K562 (cell line): ENCODE data around the gene RGS7.

Experiments
- ATF2 ChIP-seq: sonication (generic); formaldehyde crosslinking; IDR thresholded peaks from 2 replicates; pipeline ENCODE4 v1.8.1; 2022; ENCODE audit warnings: missing genetic modification reagents
- CAMTA2 ChIP-seq: fragments of 250-450 bp; sonication (Bioruptor Pico); conservative IDR thresholded peaks from 2 replicates; pipeline ENCODE4 v1.5.1; 2022
- CBFA2T3 ChIP-seq: fragments of 450-650 bp; IDR thresholded peaks from 2 replicates; pipeline ENCODE4 v1.6.1; 2017
- CEBPB ChIP-seq: fragments of 450-650 bp; IDR thresholded peaks from 2 replicates; pipeline ENCODE4 v1.6.1; 2016; ENCODE audit warnings: missing genetic modification characterization, missing compliant biosample characterization
- FUS ChIP-seq: fragments of 200-400 bp; formaldehyde crosslinking; optimal IDR thresholded peaks from 2 replicates; pipeline ENCODE3; 2017; ENCODE audit warnings: low read depth, low read length
- GABPA ChIP-seq: fragments of 200-800 bp; sonication (Bioruptor generic); conservative IDR thresholded peaks from 2 replicates; pipeline ENCODE4 v1.6.1; 2016; ENCODE audit warnings: low read depth, missing genetic modification characterization, missing compliant biosample characterization
- RFX5 ChIP-seq: IDR thresholded peaks from 2 replicates; pipeline ENCODE4 v1.6.1; 2011; ENCODE audit warnings: low read depth, mild to moderate bottlenecking, improper control_type of control experiment, low read length
- ZNF586 ChIP-seq: fragments of 450-650 bp; formaldehyde crosslinking; conservative IDR thresholded peaks from 2 replicates; pipeline ENCODE4 v1.4.0; 2020; ENCODE audit warnings: mild to moderate bottlenecking, moderate library complexity
- TF ChIP-seq, protein P1 (sequence below): fragments of 450-650 bp; IDR thresholded peaks from 2 replicates; pipeline ENCODE4 v1.6.1; 2018; ENCODE audit not compliant: partially characterized antibody
- TF ChIP-seq, protein P2 (sequence below), 3 experiments: IDR thresholded peaks in 2 of 3; conservative IDR thresholded peaks in 1 of 3; 2 replicates each; pipeline ENCODE4 v1.5.1; 2011 to 2012; ENCODE audit warnings: low read length in 3 of 3, mild to moderate bottlenecking in 3 of 3, control low read depth in 2 of 3, improper control_type of control experiment in 1 of 3, inconsistent platforms in 1 of 3, low read depth in 1 of 3, mixed read lengths in 1 of 3, moderate library complexity in 1 of 3; ENCODE audit not compliant: insufficient read depth in 2 of 3
- TF ChIP-seq, protein P3 (sequence below): fragments of 150-350 bp; conservative IDR thresholded peaks from 2 replicates; pipeline ENCODE4 v1.6.1; 2014; ENCODE audit warnings: low read length
- TF ChIP-seq, protein P4 (sequence below): fragments of 450-650 bp; formaldehyde crosslinking; IDR thresholded peaks from 2 replicates; pipeline ENCODE4 v1.4.0; 2022; ENCODE audit warnings: mild to moderate bottlenecking, moderate library complexity
- TF ChIP-seq, protein P5 (sequence below): sonication (generic); formaldehyde crosslinking; IDR thresholded peaks from 2 replicates; pipeline ENCODE4 v1.8.1; 2022; ENCODE audit warnings: missing genetic modification reagents

DNA sequence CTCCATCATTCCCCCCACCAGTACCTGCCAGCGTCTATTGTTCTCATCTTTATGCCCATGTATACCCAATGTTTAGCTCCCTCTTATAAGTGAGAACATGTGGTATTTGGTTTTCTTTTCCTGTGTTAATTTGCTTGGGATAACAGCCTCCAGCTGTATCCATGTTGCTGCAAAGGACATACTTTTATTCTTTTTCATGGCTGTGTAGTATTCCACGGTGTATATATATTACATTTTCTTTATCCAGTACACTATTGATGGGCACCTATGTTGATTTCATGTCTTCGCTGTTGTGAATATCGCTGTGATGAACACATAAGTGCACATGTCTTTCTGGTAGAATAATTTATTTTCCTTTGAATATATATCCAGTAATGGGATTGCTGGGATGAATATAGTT lies 431.7 kb downstream of the RGS7 start:
- no peak for TF ChIP-seq FUS
- TF ChIP-seq, protein P1, sequence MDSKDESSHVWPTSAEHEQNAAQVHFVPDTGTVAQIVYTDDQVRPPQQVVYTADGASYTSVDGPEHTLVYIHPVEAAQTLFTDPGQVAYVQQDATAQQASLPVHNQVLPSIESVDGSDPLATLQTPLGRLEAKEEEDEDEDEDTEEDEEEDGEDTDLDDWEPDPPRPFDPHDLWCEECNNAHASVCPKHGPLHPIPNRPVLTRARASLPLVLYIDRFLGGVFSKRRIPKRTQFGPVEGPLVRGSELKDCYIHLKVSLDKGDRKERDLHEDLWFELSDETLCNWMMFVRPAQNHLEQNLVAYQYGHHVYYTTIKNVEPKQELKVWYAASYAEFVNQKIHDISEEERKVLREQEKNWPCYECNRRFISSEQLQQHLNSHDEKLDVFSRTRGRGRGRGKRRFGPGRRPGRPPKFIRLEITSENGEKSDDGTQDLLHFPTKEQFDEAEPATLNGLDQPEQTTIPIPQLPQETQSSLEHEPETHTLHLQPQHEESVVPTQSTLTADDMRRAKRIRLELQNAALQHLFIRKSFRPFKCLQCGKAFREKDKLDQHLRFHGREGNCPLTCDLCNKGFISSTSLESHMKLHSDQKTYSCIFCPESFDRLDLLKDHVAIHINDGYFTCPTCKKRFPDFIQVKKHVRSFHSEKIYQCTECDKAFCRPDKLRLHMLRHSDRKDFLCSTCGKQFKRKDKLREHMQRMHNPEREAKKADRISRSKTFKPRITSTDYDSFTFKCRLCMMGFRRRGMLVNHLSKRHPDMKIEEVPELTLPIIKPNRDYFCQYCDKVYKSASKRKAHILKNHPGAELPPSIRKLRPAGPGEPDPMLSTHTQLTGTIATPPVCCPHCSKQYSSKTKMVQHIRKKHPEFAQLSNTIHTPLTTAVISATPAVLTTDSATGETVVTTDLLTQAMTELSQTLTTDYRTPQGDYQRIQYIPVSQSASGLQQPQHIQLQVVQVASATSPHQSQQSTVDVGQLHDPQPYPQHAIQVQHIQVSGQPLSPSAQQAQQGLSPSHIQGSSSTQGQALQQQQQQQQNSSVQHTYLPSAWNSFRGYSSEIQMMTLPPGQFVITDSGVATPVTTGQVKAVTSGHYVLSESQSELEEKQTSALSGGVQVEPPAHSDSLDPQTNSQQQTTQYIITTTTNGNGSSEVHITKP, result no peak
- no peak for TF ChIP-seq ZNF586 (CRISPR knock-in tag)
- TF ChIP-seq, protein P2, sequence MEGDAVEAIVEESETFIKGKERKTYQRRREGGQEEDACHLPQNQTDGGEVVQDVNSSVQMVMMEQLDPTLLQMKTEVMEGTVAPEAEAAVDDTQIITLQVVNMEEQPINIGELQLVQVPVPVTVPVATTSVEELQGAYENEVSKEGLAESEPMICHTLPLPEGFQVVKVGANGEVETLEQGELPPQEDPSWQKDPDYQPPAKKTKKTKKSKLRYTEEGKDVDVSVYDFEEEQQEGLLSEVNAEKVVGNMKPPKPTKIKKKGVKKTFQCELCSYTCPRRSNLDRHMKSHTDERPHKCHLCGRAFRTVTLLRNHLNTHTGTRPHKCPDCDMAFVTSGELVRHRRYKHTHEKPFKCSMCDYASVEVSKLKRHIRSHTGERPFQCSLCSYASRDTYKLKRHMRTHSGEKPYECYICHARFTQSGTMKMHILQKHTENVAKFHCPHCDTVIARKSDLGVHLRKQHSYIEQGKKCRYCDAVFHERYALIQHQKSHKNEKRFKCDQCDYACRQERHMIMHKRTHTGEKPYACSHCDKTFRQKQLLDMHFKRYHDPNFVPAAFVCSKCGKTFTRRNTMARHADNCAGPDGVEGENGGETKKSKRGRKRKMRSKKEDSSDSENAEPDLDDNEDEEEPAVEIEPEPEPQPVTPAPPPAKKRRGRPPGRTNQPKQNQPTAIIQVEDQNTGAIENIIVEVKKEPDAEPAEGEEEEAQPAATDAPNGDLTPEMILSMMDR (IDR thresholded peaks at IDR 0.05 in 2 of 3, conservative IDR thresholded peaks at IDR 0.05 in 1 of 3; ENCODE audit: insufficient read depth in 2 of 3, low read depth in 1 of 3, low read length in 3 of 3), result no peak
- TF ChIP-seq CEBPB (tag), result no peak
- TF ChIP-seq, protein P3, sequence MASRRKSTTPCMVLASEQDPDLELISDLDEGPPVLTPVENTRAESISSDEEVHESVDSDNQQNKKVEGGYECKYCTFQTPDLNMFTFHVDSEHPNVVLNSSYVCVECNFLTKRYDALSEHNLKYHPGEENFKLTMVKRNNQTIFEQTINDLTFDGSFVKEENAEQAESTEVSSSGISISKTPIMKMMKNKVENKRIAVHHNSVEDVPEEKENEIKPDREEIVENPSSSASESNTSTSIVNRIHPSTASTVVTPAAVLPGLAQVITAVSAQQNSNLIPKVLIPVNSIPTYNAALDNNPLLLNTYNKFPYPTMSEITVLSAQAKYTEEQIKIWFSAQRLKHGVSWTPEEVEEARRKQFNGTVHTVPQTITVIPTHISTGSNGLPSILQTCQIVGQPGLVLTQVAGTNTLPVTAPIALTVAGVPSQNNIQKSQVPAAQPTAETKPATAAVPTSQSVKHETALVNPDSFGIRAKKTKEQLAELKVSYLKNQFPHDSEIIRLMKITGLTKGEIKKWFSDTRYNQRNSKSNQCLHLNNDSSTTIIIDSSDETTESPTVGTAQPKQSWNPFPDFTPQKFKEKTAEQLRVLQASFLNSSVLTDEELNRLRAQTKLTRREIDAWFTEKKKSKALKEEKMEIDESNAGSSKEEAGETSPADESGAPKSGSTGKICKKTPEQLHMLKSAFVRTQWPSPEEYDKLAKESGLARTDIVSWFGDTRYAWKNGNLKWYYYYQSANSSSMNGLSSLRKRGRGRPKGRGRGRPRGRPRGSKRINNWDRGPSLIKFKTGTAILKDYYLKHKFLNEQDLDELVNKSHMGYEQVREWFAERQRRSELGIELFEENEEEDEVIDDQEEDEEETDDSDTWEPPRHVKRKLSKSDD, result no peak
- no peak for TF ChIP-seq RFX5
- no peak for TF ChIP-seq CBFA2T3
- TF ChIP-seq, protein P4, sequence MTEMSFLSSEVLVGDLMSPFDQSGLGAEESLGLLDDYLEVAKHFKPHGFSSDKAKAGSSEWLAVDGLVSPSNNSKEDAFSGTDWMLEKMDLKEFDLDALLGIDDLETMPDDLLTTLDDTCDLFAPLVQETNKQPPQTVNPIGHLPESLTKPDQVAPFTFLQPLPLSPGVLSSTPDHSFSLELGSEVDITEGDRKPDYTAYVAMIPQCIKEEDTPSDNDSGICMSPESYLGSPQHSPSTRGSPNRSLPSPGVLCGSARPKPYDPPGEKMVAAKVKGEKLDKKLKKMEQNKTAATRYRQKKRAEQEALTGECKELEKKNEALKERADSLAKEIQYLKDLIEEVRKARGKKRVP (CRISPR knock-in tag), result no peak
- TF ChIP-seq, protein P5, sequence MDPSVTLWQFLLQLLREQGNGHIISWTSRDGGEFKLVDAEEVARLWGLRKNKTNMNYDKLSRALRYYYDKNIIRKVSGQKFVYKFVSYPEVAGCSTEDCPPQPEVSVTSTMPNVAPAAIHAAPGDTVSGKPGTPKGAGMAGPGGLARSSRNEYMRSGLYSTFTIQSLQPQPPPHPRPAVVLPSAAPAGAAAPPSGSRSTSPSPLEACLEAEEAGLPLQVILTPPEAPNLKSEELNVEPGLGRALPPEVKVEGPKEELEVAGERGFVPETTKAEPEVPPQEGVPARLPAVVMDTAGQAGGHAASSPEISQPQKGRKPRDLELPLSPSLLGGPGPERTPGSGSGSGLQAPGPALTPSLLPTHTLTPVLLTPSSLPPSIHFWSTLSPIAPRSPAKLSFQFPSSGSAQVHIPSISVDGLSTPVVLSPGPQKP (CRISPR knock-in tag), result no peak
- no peak for TF ChIP-seq ATF2 (CRISPR knock-in tag)
- no peak for TF ChIP-seq GABPA (tag)
- TF ChIP-seq CAMTA2, result no peak
